PC-9 (cell line): Measurements from ENCODE around the gene TMEM225B. TPM values are rescaled to one million over a fixed set of nuclear protein-coding genes. Genes with fewer than 3 reads are reported as not detected.
A peak's percentile ranks its signal among the peaks of the same experiment; 100 is the strongest.
"Not testable (repeated sequence)": the region's sequence is repeated elsewhere in the genome, so short reads cannot be mapped to it uniquely, and the experiment has no call there.

Source experiments
- BruUV-seq: library from RNA; stranded (reverse); fragments of 400-500 nt; replicated peaks from 2 replicates; lab custom pipeline; 2021; lab: Mats Ljungman, UMichigan
- CTCF ChIA-PET: fragments of 300-600 bp; sonication (Branson Sonifier 250); formaldehyde crosslinking; loops from one replicate; lab custom pipeline; 2022; ENCODE audit warnings: antibody characterized with exemption; lab: Charles Lee
- POLR2A ChIA-PET: fragments of 300-600 bp; sonication (Branson Sonifier 250); formaldehyde crosslinking; loops from one replicate; lab custom pipeline; 2022; ENCODE audit warnings: antibody characterized with exemption; ENCODE audit not compliant: unreplicated experiment; lab: Charles Lee
- DNase-seq, 2 experiments: peaks; one replicate each; pipeline versions ENCODE4 v3.0.0 to v3.0.0-alpha.2; 2015 to 2022; ENCODE audit warnings: mixed read lengths in 1 of 2
- H2AFZ ChIP-seq: fragments of 200-600 bp; sonication (generic); 2 replicates; pipeline ENCODE4 v1.8.1; 2017; ENCODE audit warnings: antibody characterized with exemption
- H3F3A ChIP-seq: fragments of 200-600 bp; sonication (generic); 2 replicates; pipeline ENCODE4 v1.8.1; 2017; ENCODE audit warnings: antibody characterized with exemption, mild to moderate bottlenecking, low read depth; ENCODE audit not compliant: insufficient read depth
- H3K27ac ChIP-seq: fragments of 200-600 bp; sonication (generic); 2 replicates; pipeline ENCODE4 v1.6.1; 2016; ENCODE audit warnings: mixed run types
- H3K27me3 ChIP-seq: fragments of 200-600 bp; sonication (generic); 2 replicates; pipeline ENCODE4 v1.6.1; 2016; ENCODE audit warnings: low read depth, mixed run types; ENCODE audit not compliant: insufficient read depth
- H3K36me3 ChIP-seq: fragments of 200-600 bp; sonication (generic); 2 replicates; pipeline ENCODE4 v1.6.1; 2016; ENCODE audit warnings: low read depth, mixed run types
- H3K4me1 ChIP-seq: fragments of 200-600 bp; sonication (generic); replicated peaks from 2 replicates; pipeline ENCODE4 v1.6.1; 2016; ENCODE audit warnings: mixed run types; ENCODE audit not compliant: insufficient read depth
- H3K4me2 ChIP-seq: fragments of 200-600 bp; sonication (generic); 2 replicates; pipeline ENCODE4 v1.6.1; 2017; ENCODE audit warnings: mixed run types
- H3K4me3 ChIP-seq: fragments of 200-600 bp; sonication (generic); 2 replicates; pipeline ENCODE4 v1.6.1; 2016; ENCODE audit warnings: mixed run types
- H3K79me2 ChIP-seq: fragments of 200-600 bp; sonication (generic); 2 replicates; pipeline ENCODE4 v1.6.1; 2017; ENCODE audit warnings: low read depth, mixed run types
- H3K9me2 ChIP-seq: fragments of 200-600 bp; sonication (generic); 2 replicates; pipeline ENCODE4 v1.8.1; 2017; ENCODE audit warnings: mild to moderate bottlenecking; ENCODE audit not compliant: insufficient read depth
- H3K9me3 ChIP-seq: fragments of 200-600 bp; sonication (generic); 2 replicates; pipeline ENCODE4 v1.8.1; 2016; ENCODE audit warnings: low read depth; ENCODE audit not compliant: insufficient read depth
- H4K20me1 ChIP-seq: fragments of 200-600 bp; sonication (generic); 2 replicates; pipeline ENCODE4 v1.8.1; 2017; ENCODE audit not compliant: insufficient read depth
- CTCF ChIP-seq: fragments of 200-600 bp; sonication (generic); conservative IDR thresholded peaks from 2 replicates; pipeline ENCODE4 v1.6.1; 2017; ENCODE audit warnings: mixed run types, antibody characterized with exemption, mild to moderate bottlenecking, moderate library complexity
- EZH2 ChIP-seq: fragments of 200-600 bp; sonication (generic); IDR thresholded peaks from 2 replicates; pipeline ENCODE4 v1.8.0; 2017; ENCODE audit warnings: antibody characterized with exemption, low read depth
- intact Hi-C: fragments of 100-400 bp; cut with micrococcal nuclease; formaldehyde crosslinking; loops from one replicate; pipeline ENCODE4 v1.10.0; 2022; ENCODE audit not compliant: unreplicated experiment
- total RNA-seq: library from RNA; stranded (reverse); gene quantifications from 2 replicates; pipeline ENCODE4 v1.2.3, GENCODE V29; 2021

The TMEM225B gene
- total RNA-seq, 1 experiment from 2014 or later, result 1.5 TPM

GRCh38 chr7:99629643-99630042, 31.6 kb downstream of the TMEM225B start:
- Histone ChIP-seq H3K27me3 (no peaks in the 10 kb centered on the region), H3F3A (peaks cover 14% of the 10 kb centered on the region; the same call in 1 of the 2 replicates), H2AFZ (no peak overlapping the region), H4K20me1 (no peaks in the 10 kb centered on the region; the same call in 1 of the 2 replicates), H3K9me2 (no peaks in the 10 kb centered on the region), H3K4me2 (no peak overlapping the region), H3K36me3 (peaks cover 21% of the 10 kb centered on the region; the same call in 1 of the 2 replicates), H3K79me2 (no peaks in the 10 kb centered on the region), H3K9me3 (no peaks in the 10 kb centered on the region), H3K4me3 (no peak overlapping the region), H3K4me1 (no peaks in the 10 kb centered on the region), H3K27ac (no peak overlapping the region)
- ChIA-PET POLR2A (no interaction called here), CTCF (no interaction called here)
- no peak for DNase-seq
- BruUV-seq, result no TSS peak
- intact Hi-C loops, result loop anchor here (2.0 kb wide), 1 partner anchor 283 kb away; no protein-coding TSS in a partner anchor
- no peak for TF ChIP-seq EZH2
- TF ChIP-seq CTCF, result no peak

GRCh38 chr7:99631295-99632109, 33.4 kb downstream of the TMEM225B start:
- Histone ChIP-seq H3F3A (peaks cover 14% of the 10 kb centered on the region; the same call in 1 of the 2 replicates), H3K27me3 (no peaks in the 10 kb centered on the region), H3K9me3 (no peaks in the 10 kb centered on the region), H3K27ac (no peak overlapping the region), H3K79me2 (no peaks in the 10 kb centered on the region), H3K36me3 (peaks cover 8% of the 10 kb centered on the region; the same call in 1 of the 2 replicates), H3K4me3 (no peak overlapping the region), H4K20me1 (no peaks in the 10 kb centered on the region; the same call in 1 of the 2 replicates), H3K4me2 (no peak overlapping the region), H3K9me2 (no peaks in the 10 kb centered on the region), H3K4me1 (no peaks in the 10 kb centered on the region), H2AFZ (no peak overlapping the region)
- POLR2A ChIA-PET, result interaction anchor here (0.7 kb wide), 1 partner anchor 797 kb away, joined by 4 read pairs; the partner anchor contains the start of gene ZCWPW1
- intact Hi-C loops, result loop anchor here (1.0 to 2.0 kb wide), 3 partner anchors 207 to 360 kb away; no protein-coding TSS in a partner anchor
- CTCF ChIA-PET, result interaction anchor here (0.6 to 1.5 kb wide), 5 partner anchors 205 to 358 kb away, joined by 3 to 8 read pairs (median 5); partner anchors contain the start of gene TRIM4
- peak; percentile 50 to 73 for DNase-seq
- TF ChIP-seq CTCF (peak; percentile 76), EZH2 (no peak)
- BruUV-seq, result no TSS peak

GRCh38 chr7:99637414-99637813, 39.3 kb downstream of the TMEM225B start:
- H3K27ac ChIP-seq, POLR2A ChIA-PET, CTCF ChIA-PET: not testable (repeated sequence)

More at GRCh38 chr7:99637414-99637813, 39.3 kb downstream of the TMEM225B start:
- H3K4me1 ChIP-seq, H3K4me3 ChIP-seq, BruUV-seq, intact Hi-C loops, H4K20me1 ChIP-seq, H2AFZ ChIP-seq, H3F3A ChIP-seq, DNase-seq, H3K27me3 ChIP-seq, H3K36me3 ChIP-seq, H3K9me3 ChIP-seq, H3K4me2 ChIP-seq, H3K79me2 ChIP-seq, H3K9me2 ChIP-seq: not testable (repeated sequence)
